Hypothalamus (tissue), 51 donors: ENCODE data around the gene KLHL36.
"Not testable (repeated sequence)": the region's sequence is repeated elsewhere in the genome, so short reads cannot be mapped to it uniquely, and the experiment has no call there.

ENCODE experiments used
- DNase-seq, 51 donors: peaks; one replicate each; lab custom pipeline; 2025; lab: John Stamatoyannopoulos, UW

KLHL36 gene

DNA sequence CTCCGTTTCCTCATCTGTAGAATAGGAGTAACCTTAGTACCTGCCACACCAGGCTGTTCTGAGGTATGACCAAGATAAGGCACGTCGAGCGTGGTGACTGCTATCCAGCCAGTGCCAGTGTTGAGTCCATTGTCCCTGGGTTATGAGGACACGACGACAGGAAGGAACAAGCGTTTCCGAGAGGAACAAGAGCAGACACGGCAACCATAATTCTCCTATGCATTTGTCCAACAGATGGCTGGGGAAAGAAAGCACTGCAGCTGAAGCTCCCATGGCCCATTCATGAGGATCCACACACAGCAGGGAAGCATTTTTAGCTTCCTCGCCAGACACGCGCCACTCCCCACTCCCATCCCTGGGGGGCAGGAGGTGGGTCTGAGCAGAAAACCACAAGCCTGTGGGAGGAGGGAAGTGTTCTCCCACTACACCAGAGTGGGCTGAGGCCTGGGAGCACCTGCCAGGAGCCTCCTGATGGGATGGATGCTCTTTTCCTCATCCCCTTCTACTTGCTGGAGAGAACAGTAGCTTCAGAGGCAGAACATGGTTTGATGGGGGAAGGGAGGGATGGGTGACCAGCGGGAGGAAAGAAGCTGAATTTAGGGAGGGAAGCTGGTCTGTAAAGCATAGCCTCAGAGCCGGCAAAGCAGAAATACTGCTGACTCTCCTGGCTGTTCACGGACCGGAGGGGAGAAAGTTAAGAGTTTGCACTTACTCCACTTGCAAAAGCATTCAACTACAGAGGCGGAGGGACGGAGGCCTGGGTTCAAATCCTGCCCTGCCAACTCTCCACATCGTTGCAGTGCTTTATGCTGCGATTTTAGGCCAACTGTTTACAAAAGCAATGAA lies 33.1 kb upstream of the KLHL36 start:
- peak in 1 of 51 donors; percentile 24 for DNase-seq

DNA sequence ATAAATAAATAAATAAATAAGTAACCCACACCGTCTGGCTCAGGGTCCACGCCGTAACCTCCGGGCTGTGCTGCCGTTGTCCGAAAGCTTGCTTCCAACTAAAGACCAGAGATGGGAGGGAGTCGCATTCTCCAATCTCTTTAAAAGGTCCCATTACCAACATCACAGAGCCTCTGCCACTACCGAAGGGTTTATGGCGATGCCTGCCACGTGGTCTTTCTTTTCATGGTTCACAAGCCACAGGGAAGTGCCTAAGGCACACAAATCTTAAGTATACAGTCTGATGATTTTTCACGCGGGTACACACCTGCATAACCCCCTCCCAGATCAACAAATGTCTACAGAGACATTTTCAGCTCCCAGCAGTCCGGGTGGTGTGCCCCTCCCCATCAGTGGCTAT lies 31.8 kb upstream of the KLHL36 start:
- peak in 1 of 51 donors; percentile 24 for DNase-seq

DNA sequence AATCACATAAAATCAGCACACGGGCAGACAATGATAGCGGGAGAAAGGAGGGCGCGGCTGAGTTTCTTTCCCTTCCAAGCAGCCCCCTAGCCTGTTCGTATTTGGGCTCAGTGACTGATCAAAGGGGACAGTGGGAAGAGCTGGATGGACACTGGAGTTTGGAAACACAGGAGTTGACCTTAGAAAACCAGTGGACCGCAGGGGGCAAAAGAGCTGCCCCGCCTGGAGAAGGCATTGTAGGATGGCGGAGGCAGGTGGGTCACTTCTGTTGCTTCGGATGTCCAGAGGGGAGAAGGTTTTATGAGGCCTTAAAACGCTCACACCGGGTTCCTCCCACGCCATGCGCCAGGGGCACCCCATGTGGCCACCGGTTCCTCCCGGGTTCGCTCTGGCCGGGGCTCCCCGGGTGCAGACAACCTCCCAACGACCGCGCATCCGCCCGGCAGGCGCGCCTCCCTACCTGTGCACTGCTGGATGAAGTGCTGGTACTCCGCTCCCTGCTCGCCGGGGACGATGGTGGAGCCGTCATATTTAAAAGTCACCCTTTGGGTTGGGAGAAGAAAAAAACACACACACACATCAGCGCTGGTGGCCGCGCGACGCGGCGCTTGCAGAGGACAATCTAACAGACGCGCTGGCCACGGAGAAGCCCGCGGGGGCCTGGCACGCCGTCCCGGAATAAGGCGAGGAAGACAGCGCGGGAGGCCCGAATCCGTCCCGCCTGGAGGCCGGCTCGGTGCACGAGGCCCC lies 31.1 kb upstream of the KLHL36 start:
- peak in 2 of 51 donors; percentile 48 to 60 for DNase-seq

DNA sequence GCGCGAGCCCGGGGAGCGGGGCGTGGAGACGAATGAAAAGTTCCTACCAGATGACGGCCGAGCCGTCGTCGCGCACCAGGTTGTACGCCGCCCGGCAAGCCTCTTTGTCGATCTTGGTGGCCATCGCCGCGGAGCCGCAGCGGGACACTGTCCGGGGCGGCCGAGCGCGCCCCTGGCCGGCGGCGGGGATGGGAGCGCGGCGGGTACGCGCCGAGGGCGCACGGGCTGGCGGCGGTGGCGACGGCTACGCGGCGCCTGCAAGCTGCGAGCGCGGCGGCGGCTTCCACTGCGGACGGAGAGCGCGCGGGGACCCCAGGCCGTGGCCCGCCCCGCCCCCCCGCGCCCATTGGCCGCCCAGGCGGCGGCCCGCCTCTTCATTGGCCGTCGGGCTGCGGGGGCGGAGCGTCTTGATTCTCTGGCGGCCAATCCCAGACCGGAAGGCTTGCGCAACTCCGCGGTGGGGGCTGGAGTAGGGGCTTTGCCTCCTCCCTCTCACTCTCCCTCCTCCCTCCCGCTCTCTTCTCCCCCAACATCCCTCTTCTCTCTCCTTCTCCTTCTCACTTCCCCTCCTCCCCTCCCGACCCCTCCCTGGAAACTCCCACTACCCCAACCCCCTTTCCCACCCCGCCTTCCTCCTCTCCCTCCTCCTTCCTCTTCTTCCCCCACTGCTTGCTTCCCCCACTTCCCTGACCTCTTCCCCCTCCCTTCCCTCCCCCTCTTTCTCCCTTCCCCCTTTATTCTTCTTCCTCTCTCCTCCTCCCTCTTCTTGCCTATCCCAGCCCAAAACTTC lies 30.3 kb upstream of the KLHL36 start, which contains the start of gene COTL1:
Gene COTL1 (minus strand): TSS at position 288 of the 790 bp plus-strand sequence. CDS start 164 bp downstream, at position 124.
- DNase-seq, result peak in 50 of 51 donors; percentile 43 to 96 (median 90)

DNA sequence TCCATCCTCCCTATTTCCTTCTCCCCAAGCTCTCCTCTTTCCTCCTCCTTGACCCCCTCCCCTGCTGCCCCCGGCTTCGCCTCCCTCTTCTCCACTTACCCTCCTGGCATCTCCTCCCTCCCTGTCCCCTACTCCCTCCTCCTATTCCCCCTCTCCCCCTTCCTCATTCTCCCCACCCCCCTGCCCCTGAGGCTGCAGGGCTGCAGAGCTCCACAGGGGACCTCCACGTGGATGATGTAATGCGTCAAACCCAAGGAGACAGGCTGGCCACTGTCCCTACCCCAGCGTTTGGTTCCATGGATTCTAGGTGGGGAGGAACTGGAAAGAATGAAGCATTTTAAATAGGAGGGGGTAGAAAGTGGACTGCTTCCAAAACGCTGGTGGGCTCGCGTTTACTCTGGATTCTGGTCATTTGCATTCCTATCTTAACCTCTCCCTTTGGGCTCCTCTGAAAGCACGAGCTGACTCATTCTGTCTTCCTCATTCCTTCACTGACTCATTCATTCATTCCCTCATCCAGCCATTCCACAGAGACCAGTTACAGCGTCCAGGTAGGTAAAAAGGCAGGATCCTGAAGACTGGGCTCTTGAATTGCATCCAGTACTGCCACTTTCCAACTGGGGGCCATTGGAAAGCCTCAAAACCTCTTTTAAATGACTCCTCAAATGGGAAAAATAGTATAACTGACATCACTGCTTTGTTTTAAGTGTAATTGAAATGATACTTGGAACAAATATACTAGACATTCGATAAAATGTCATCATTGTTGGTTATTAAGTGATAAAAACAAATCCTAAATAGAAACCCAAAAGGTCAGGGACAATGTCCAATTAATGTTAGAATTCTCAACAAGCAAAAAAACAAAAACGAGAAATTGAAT lies 29.5 kb upstream of the KLHL36 start:
- DNase-seq, result peak in 6 of 51 donors; percentile 26 to 64 (median 48)

DNA sequence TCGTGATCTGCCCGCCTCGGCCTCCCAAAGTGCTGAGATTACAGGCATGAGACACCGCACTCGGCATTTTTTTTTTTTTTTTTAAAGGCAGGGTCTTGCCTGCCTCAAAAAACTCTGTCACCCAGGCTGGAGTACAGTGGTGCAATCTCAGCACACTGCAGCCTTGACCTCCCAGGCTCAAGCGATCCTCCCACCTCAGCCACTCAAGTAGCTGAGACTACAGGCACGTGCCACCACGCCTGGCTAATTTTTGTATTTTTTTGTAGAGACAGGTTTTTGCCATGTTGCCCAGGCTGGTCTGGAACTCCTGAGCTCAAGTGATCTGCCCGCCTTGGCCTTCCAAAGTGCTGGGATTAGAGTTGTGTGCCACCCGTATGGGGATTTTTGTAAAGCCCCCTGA lies 27.4 kb upstream of the KLHL36 start:
- DNase-seq, result not testable (repeated sequence)

DNA sequence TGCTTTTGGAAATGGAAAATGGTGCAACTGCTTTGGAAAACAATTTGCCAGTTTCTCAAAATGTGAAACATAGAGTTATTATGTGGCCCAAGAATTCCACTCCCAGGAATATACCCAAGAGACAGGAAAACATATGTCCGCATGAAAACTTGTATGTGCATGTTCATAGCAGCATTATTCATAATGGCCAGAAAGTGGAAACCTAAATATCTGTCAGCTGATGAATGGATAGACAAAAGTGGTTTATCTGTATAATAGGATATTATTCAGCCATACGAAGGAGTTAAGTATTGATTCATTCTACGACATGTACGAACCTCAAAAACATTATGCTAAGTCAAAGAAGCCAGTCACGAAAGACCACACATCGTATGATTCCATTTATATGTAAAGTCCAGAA lies 22.8 kb upstream of the KLHL36 start:
- no peak for DNase-seq

DNA sequence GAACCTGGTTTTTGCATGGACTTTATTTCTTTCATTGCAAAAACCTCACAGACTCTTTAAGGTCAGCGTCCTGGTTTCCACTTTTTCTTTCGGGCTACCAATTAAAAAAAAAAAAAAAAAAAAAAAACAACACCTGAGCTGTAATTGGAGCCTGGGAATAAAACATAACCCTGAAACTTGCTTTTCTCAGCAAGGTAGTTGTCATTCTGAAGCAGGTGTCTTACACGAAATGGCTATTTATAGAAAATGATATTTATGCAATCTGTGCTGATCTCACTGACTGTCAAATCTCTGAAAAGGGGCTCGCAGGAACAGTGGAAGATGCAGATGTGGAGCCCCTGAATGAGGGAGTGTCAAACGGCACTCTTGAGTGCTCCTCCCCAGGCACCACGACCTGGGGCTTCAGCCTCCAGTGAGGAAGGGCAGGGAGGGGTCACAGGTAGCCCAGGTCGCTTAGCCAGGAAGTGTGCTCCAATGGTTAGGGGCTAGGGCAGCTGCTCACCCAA lies 20.0 kb upstream of the KLHL36 start:
- DNase-seq, result no peak

DNA sequence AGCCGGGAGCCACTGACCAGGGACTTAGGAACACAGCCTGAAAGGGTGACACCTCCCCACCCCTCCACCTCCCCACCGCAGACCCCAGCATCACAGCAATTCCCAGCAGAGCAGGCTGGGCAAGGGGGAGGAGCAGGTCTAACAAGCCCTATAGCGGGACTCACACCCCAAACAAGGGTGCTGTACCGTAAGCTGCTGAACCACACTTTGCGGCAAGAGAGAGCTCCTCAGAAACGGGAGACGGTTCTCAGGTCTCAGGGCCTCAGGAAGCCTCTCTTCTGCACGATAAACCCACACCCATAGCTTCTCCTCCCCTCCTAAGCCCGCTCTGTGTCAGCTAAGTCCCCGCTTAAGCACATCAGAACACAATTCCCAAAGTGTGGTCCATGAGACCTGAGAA lies 18.7 kb upstream of the KLHL36 start:
- DNase-seq, result no peak

DNA sequence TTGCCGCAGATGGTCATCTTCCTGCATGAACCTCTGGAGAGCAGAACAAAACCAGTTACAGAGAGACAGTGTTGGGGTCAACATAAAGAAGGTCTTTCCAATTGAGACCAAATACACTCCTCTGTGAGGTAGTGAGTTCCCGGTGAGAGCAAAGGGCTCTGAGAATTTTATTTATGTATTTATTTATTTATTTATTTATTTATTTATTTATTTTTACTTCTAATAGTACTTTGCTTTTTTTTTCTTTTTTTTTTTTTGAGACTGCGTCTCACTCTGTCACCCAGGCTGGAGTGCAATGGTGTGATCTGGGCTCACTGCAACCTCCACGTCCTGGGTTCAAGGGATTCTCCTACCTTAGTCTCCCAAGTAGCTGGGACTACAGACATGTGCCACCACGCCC lies 18.3 kb upstream of the KLHL36 start:
- no peak for DNase-seq

DNA sequence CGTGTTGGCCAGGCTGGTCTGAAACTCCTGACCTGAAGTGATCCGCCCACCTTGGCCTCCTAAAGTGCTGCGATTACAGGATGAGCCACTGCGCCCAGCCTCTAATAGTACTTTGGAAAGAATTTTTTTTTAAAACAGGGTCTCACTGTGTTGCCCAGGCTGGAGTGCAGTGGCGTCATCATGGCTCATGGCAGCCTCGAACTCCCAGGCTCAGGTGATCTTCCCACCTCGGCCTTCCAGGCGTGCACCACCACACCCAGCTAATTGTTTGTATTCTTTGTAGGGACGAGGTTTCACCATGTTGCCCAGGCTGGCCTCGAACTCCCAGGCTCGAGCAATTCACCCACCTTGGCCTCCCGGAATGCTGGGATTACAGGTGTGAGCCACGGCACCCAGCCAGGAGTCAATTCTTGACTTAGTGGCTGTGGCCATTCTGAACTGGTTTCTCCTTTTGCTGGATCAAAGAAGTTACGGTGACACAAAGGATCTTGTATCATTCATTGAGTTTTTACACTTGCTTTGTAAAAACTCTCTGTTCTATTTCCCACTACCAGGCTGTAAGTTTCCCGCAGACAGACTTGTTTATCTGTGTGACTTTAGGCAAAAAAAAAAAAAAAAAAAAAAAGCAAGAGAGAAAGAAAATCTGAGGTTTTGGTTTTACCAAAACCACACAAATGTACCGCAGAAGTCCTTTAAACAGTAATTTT lies 17.7 kb upstream of the KLHL36 start:
- DNase-seq, result no peak

DNA sequence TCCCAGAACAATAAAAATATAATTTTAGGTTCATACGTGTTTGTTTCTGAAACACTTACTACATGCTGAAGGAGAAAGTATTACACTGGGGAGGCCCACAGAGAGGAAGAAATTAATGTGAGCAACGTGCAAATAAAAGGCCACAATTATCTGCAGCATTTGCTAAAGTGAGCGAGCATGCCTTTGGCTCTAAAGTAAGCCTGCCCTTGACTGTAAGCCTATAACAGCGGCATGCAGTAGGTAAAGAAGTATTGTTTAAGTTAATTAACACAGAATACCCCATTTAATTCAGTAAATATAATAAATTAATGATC lies 17.2 kb upstream of the KLHL36 start:
- DNase-seq, result no peak

DNA sequence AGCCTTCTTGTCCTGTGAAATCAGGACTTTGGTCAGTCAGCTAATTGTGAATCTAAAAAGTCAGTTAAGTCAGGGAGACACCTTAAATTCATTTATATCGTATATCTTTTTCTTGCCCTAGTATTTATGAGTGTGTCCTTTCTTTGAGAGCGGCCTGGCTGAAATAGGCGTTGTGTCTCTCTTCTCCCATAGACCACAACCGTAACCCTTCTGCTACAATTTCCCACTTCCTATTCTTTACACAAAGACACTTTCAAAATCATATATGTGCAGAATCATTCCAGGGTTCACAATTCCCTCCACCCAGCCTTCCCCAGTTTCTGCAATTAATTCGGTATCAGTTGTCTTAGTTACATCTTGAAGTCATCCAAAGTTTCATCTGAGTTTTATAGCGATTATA lies 16.4 kb upstream of the KLHL36 start:
- no peak for DNase-seq

DNA sequence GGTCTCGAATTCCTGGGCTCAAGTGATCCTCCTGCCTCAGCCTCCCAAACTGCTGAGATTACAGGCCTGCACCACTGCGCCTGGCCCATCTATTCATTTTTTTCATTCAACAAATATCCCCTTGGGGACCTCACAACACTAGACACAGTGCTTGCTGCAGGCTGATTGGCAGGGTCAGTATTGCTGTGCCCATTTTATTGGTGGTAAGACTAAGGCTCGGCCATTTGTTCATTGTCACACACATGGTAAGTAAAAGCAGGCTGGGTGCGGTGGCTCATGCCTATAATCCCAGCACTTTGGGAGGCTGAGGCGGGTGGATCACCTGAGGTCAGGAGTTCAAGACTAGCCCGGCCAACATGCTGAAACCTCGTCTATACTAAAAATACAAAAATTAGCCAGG lies 15.4 kb upstream of the KLHL36 start:
- not testable (repeated sequence) for DNase-seq

DNA sequence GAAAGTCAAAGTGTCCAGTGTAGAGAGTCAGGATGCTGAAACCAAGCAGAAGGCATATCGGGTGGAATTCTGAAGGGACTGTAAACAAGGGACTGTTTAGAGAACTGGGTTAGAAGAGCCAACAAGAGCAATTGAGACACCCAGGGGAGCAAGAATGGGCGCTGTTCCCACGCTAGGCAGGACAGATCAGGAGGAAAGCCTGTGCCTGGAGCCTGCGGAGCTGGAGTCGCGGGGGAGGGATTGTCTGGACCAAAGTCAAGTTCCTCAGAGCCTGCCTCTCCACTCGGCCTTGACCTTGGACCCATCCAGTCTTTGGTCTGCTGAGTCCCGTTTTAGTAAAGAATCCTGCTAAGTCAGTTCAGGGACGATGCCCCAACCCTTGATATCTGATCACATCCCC lies 14.7 kb upstream of the KLHL36 start:
- DNase-seq, result peak in 5 of 51 donors; percentile 10 to 50 (median 22)

DNA sequence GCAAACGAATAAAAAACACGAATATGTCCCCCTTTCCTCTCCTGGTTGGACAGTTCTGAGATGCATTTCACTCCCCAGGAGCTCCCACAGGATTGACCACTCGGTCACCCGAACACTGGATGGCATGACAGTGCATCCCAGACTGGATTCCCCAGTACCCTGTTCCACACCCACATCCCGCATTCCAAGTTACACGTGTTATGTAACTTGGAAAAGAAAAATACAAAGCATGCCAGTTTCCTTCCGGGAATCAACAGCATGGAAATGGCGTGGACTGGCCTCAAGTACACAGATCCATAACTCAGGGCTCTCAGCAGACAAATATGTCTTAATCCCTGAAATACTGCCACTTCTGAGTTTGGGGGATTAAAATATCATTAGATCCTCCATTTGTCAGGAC lies 12.6 kb upstream of the KLHL36 start:
- DNase-seq, result no peak

DNA sequence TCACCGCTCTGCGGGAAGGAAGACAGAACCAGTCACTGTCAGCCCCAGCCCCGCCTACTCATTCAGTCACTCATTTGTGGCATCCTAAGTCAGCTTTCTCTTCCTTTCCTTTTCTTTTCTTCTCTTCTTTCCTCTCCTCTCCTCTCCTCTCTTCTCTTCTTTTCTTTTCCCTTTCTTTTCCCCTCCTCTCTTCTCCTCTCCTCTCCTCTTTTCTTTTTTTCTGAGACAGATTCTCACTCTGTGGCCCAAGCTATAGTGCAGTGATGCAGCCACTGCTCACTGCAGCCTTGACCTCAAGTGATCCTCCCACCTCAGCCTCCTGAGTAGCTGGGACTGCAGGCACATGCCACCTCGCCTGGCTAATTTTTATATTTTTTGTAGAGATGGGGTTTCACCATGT lies 10.6 kb upstream of the KLHL36 start:
- DNase-seq, result no peak

DNA sequence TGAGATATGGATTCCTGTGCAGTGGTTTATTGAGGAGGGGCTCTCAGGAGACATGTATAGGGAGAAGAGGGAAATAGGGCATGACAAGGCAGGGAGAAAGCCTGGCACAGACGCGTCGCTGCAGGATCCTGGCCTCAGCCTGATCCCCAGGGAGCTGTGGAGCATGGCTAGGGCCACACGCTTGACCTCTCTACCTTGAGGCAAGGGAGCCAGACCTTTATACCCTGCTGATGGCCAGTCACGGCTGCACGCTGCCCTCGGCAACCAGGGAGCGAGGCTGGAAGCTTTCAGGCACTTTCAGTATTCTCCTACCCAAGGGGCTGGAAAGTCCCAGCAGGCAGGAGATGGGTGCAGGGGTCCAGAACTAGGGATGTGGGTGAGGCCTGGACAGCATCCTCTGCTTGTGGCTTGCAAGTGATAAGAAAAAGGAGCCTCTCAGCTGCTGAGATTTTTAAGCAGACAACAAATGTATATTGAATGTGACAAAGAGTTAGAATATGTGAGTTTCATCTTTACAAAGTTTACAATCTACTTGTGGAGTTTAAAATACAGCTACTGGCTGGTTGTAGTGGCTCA lies 10.0 kb upstream of the KLHL36 start:
- DNase-seq, result no peak

DNA sequence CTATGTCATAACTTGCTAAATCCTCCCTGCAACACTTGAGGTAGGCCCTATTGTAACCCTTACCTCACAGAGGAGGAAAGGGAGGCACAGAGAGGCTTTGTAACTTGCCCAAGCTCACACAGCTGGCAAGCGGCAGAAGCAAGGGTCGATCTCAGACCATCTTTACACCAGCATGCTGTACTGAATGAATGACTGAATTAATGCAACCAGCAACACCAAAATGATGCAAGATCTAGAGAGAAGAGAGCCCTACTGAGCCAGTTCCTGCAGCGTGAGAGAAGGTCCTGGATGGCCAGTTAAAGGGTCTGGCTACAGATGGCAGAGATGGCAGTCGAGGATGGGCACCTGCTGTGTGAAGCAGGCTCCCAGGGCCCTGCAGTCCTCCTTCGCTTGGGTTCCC lies 8.2 kb upstream of the KLHL36 start:
- DNase-seq, result no peak
